Colonic mucosa (tissue), 4 donors: ENCODE results near the gene NUP214. TPM values are rescaled to one million over a fixed set of nuclear protein-coding genes. Genes with fewer than 3 reads are reported as not detected.
"Not testable (repeated sequence)": the region's sequence is repeated elsewhere in the genome, so short reads cannot be mapped to it uniquely, and the experiment has no call there.

Experiments used
- DNase-seq: peaks from one replicate; pipeline ENCODE4 v3.0.0-alpha.2; 2020
- H3K27ac ChIP-seq: fragments of 200-600 bp; one replicate; pipeline ENCODE4 v1.8.0; 2021
- H3K27me3 ChIP-seq: fragments of 200-600 bp; one replicate; pipeline ENCODE4 v1.8.0; 2021
- H3K36me3 ChIP-seq: fragments of 200-600 bp; one replicate; pipeline ENCODE4 v1.8.0; 2021
- H3K4me1 ChIP-seq: fragments of 200-600 bp; one replicate; pipeline ENCODE4 v1.8.0; 2021; ENCODE audit warnings: mild to moderate bottlenecking
- H3K4me3 ChIP-seq: fragments of 200-600 bp; one replicate; pipeline ENCODE4 v1.8.0; 2021
- H3K9ac ChIP-seq, 2 donors: one replicate each; pipeline ENCODE4 v1.7.0; 2013; ENCODE audit warnings: control low read depth in 2 of 2, low read depth in 2 of 2, low read length in 2 of 2
- H3K9me3 ChIP-seq: fragments of 200-600 bp; one replicate; pipeline ENCODE4 v1.8.0; 2021
- intact Hi-C: fragments of 100-400 bp; cut with DNase I; formaldehyde crosslinking; loops from one replicate; pipeline ENCODE4 v1.14.1; 2022
- total RNA-seq, 2 donors: library from RNA; stranded (reverse); fragmentation: NEBNext Ultra II Directional in 1 of 2; extraction: Animal tissue kit (Norgen Biotek cat#: 25700) in 1 of 2; gene quantifications; one replicate each; pipeline ENCODE4 v1.2.1, GENCODE V29; 2021
- TF ChIP-seq, protein P1 (sequence below): fragments of 200-600 bp; IDR thresholded peaks from one replicate; pipeline ENCODE4 v1.8.0; 2022; ENCODE audit warnings: antibody characterized with exemption, mild to moderate bottlenecking
- donor health status: healthy.
- donor health status: DM: no; HTN: no; CAD: no.
- donor health status: DM: no; HTN: no; CAD: no.

NUP214 gene
- total RNA-seq, 2 donors from 2014 or later: 32.2 to 43.8 TPM

DNA sequence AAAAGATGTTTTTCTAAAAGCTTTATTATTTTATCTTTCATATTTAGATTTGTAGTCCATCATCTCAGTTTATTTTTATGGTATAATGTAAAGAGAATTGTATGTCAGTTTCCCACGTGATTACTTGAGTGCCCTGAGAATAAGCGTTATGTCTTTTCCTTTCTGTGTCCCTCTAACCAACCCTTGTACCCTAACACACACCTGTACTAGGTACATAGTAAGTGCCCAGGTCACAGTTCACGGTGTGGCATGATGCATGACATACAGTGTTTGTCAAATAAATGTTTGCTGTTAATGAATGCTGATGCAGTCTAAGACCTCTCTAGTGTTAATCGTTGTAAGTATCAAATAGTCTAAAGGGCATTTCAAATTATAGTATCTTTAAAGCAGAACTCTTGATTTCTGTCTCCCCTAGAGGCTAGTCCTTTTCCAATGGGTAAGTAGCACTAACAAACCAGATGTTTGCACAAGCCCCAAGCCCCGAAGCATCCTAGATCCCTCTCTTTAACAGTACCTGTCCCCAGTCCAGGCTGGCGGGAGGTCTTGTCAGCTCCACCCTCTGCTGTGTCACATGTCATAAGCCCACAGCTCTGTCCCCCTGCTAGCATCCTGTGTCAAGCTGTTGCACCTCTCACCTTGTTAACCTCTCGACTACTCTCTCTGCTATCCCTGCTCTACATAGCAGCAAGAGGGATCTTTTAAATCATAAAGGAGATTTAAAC lies 23.7 kb downstream of the NUP214 start:
- no peak overlapping the region for H3K4me3 ChIP-seq
- intact Hi-C loops: no loop called here
- DNase-seq: no peak
- peaks cover 42% of the 10 kb centered on the region for H3K36me3 ChIP-seq
- TF ChIP-seq, protein P1, sequence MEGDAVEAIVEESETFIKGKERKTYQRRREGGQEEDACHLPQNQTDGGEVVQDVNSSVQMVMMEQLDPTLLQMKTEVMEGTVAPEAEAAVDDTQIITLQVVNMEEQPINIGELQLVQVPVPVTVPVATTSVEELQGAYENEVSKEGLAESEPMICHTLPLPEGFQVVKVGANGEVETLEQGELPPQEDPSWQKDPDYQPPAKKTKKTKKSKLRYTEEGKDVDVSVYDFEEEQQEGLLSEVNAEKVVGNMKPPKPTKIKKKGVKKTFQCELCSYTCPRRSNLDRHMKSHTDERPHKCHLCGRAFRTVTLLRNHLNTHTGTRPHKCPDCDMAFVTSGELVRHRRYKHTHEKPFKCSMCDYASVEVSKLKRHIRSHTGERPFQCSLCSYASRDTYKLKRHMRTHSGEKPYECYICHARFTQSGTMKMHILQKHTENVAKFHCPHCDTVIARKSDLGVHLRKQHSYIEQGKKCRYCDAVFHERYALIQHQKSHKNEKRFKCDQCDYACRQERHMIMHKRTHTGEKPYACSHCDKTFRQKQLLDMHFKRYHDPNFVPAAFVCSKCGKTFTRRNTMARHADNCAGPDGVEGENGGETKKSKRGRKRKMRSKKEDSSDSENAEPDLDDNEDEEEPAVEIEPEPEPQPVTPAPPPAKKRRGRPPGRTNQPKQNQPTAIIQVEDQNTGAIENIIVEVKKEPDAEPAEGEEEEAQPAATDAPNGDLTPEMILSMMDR: no peak
- H3K4me1 ChIP-seq: no peaks in the 10 kb centered on the region
- no peaks in the 10 kb centered on the region for H3K27me3 ChIP-seq
- H3K9ac ChIP-seq: no peak overlapping the region
- H3K9me3 ChIP-seq: no peaks in the 10 kb centered on the region
- H3K27ac ChIP-seq: no peak overlapping the region

DNA sequence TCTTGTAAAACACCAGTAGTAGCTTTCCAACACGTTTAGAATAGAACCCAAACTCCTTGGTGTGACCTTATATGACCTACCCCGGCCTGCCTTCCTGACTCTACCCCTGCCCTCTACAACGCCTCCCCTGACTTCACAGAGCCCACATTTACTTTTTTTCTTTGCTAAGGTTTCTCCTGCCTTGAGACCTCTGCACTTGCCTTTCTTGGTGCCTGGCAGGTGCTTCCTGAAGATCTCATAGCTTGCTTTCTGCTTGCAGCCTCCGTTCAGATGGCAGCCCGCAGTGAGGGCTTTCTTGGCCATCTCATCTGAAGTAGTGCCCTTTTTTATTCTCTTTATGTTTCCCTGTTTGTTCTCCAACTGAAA lies 24.3 kb downstream of the NUP214 start:
- no peaks in the 10 kb centered on the region for H3K9me3 ChIP-seq
- DNase-seq: no peak
- no peak overlapping the region for H3K27ac ChIP-seq
- H3K4me3 ChIP-seq: no peak overlapping the region
- H3K36me3 ChIP-seq: peaks cover 41% of the 10 kb centered on the region
- no peaks in the 10 kb centered on the region for H3K4me1 ChIP-seq
- no peaks in the 10 kb centered on the region for H3K27me3 ChIP-seq
- H3K9ac ChIP-seq: no peak overlapping the region
- TF ChIP-seq, protein P1: no peak
- intact Hi-C loops: no loop called here

DNA sequence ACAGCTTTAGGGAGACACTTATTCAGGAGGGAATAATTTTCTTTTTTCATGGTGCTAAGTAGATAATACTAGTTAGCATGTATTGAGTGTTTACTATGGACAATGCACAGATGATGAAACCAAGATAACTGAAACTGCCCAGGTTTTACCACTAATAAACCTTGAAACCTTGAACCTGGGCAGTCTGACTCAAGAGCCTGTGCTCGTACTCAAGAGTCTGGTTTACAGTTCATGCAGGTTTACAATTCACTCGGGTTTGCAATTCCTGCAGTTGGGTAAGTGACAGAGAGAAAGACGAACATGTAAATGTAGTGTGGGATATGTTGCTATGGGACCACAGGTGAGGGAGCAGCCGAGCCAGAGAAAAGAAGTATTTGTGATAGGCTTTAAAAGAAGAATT lies 28.2 kb downstream of the NUP214 start:
- Histone ChIP-seq H3K9ac (no peak overlapping the region), H3K27me3 (no peaks in the 10 kb centered on the region), H3K4me1 (no peaks in the 10 kb centered on the region), H3K27ac (no peak overlapping the region), H3K4me3 (no peak overlapping the region), H3K36me3 (peaks cover 15% of the 10 kb centered on the region), H3K9me3 (no peaks in the 10 kb centered on the region)
- intact Hi-C loops: no loop called here
- DNase-seq: no peak
- TF ChIP-seq, protein P1: no peak

DNA sequence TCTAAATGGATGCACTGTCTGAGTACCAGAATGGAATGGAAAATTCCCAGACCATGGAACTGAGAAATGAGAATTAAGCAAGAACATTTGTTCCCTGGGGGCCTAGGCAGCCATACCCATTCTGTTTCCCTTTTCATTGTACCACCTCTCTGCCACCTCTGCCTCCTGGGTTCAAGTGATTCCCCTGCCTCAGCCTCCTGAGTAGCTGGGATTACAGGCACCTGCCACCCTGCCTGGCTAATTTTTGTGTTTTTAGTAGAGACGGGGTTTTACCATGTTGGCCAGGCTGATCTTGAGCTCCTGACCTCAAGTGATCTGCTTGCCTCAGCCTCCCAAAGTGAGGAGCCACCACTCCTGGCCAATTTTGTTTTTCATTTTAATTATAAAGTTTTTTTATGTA lies 33.3 kb downstream of the NUP214 start:
- H3K4me1 ChIP-seq, H3K9me3 ChIP-seq, intact Hi-C loops, H3K27me3 ChIP-seq, H3K9ac ChIP-seq, H3K27ac ChIP-seq, H3K4me3 ChIP-seq, H3K36me3 ChIP-seq, DNase-seq: not testable (repeated sequence)

DNA sequence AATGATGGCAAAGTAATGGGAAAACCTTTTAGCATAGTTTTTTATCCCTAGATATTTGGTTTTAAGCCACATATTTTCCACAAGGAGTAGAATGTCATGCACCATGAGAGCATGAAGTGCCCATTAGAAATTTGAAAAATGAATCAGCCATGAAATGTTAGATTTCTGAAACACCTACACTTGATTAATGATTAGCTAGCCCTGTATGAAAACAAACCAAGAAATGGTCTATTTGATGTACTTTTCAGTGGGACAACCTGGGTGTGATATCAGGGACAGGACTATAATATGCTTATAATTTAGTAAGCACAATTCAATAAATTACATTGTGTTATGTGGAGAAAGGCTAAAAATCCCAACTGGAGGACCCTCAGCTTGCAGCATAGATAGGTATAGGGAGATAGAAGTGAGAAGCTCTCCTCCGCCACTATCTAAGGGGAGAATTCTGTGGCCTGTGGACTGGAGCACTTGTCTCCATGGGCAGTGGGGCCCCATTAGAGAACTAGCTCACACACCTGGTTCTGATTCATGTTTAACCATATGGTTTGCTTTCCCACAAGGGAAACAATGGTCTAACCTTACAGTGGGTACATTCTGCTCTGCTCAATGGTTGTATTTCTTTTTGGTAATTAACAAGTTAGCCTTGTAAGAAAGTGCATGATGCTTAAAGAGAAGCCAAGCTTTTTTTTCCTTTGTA lies 35.2 kb downstream of the NUP214 start:
- TF ChIP-seq, protein P1: no peak
- H3K9me3 ChIP-seq: no peaks in the 10 kb centered on the region
- intact Hi-C loops: no loop called here
- no peak overlapping the region for H3K9ac ChIP-seq
- H3K36me3 ChIP-seq: no peaks in the 10 kb centered on the region
- H3K27me3 ChIP-seq: no peaks in the 10 kb centered on the region
- no peaks in the 10 kb centered on the region for H3K4me1 ChIP-seq
- H3K27ac ChIP-seq: no peak overlapping the region
- DNase-seq: no peak
- H3K4me3 ChIP-seq: no peak overlapping the region

DNA sequence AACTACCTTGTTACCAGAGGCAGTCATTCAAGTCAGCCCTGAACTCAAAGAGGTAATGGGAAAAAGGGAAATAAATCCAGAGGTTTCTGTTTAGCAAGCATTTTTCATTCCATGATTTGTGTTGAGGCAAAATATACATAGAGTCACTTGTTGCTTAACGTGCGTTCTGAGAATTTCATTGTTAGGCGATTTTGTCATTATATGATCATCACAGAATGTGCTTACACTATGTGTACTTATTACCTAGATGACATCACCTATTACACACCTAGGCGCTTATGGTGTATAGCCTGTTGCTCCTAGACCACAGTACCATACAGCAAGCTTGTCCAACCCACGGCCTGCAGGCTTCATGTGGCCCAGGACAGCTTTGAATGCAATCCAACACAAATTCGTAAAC lies 36.2 kb downstream of the NUP214 start:
- no peak overlapping the region for H3K27ac ChIP-seq

More for the DNA sequence above, 36.2 kb downstream of the NUP214 start:
- TF ChIP-seq, protein P1: no peak
- no peak overlapping the region for H3K9ac ChIP-seq
- intact Hi-C loops: no loop called here
- DNase-seq: no peak
- H3K36me3 ChIP-seq: no peaks in the 10 kb centered on the region
- no peaks in the 10 kb centered on the region for H3K9me3 ChIP-seq
- H3K4me3 ChIP-seq: no peak overlapping the region
- no peaks in the 10 kb centered on the region for H3K4me1 ChIP-seq
- H3K27me3 ChIP-seq: no peaks in the 10 kb centered on the region
